ENCODE data around the gene DTWD1. TPM values are rescaled to one million over a fixed set of nuclear protein-coding genes. Genes with fewer than 3 reads are reported as not detected.

DTWD1 gene
- polyA plus RNA-seq, 1 donor (not counting 4 experiments of a cell fraction or from before 2014, with no cell fraction given): 25.2 TPM

DNA sequence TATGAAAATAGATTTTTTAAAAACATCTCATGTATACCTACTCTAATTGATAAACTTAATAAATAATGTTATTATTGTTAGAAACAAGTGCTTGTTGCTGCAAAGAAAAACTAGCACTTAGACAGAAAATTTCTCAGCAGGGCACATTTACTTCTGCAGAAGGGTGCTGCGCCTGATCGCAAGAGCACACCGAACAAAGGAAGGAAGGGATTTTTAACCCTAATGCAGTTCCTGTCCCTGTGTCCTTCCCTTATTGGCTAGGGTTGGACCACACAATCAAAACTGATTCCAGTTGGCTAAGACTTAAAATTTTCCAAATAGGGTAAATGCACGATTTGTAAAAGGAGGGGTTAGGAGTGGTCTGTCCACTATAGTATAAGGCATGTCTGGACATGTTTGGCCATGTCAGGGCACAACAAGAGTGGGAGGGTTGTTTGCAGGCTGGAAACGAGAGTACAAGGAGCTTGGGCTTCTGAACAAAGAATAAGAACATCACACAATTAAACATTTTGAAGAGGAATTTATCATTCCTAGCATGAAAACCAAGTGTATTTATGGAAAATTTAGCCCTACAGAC lies 4.7 kb downstream of the DTWD1 start:
- Histone ChIP-seq H3K9ac (ENCODE audit: control insufficient read depth, extremely low read depth, insufficient read depth, low read length) (no peak overlapping the region), H4K20me1 (ENCODE audit: control insufficient read depth, extremely low read depth, insufficient read depth, low read length) (no peaks in the 10 kb centered on the region), H3K79me2 (ENCODE audit: control insufficient read depth, insufficient read depth, low read length) (peaks cover 40% of the 10 kb centered on the region), H3K9me1 (ENCODE audit: control insufficient read depth, extremely low read depth, insufficient read depth, low read length) (no peaks in the 10 kb centered on the region), H3K27me3 (ENCODE audit: control insufficient read depth, extremely low read depth, insufficient read depth, low read length) (no peaks in the 10 kb centered on the region), H3K9me3 (ENCODE audit: control insufficient read depth, low read depth, low read length) (peaks cover 4% of the 10 kb centered on the region), H3K4me1 (ENCODE audit: control insufficient read depth, extremely low read depth, insufficient read depth, low read length) (peaks cover 22% of the 10 kb centered on the region), H3K36me3 (ENCODE audit: control insufficient read depth in 2 of 2, extremely low read depth in 1 of 2, insufficient read depth in 2 of 2, low read length in 2 of 2) (peaks cover 4 to 8% of the 10 kb centered on the region in 2 experiments), H3K27ac (ENCODE audit: control insufficient read depth, insufficient read depth, low read length) (no peak overlapping the region), H3K4me2 (ENCODE audit: control insufficient read depth, extremely low read depth, insufficient read depth, low read depth, low read length) (no peak overlapping the region), H2AFZ (ENCODE audit: control insufficient read depth, low read length) (no peak overlapping the region), H3K4me3 (ENCODE audit: control insufficient read depth in 2 of 3, extremely low read depth in 1 of 3, insufficient read depth in 2 of 3, low read depth in 1 of 3, low read length in 3 of 3) (no peak overlapping the region)
- dilution Hi-C loops (cut with MboI; ENCODE audit: extremely low pct_ligation_motif_present, low sequenced_read_pairs): no loop called here
- DNase-seq (ENCODE audit: low read depth, low spot score) (no peak), FAIRE-seq (no peak)
- TF ChIP-seq EZH2 (IDR thresholded peaks at IDR 0.05; ENCODE audit: low read length) (no peak), CTCF (optimal IDR thresholded peaks at IDR 0.05 in 1 of 3, IDR thresholded peaks at IDR 0.05 in 1 of 3, conservative IDR thresholded peaks at IDR 0.05 in 1 of 3; ENCODE audit: extremely low read depth in 1 of 3, insufficient read depth in 2 of 3, low read length in 3 of 3) (no peak)

DNA sequence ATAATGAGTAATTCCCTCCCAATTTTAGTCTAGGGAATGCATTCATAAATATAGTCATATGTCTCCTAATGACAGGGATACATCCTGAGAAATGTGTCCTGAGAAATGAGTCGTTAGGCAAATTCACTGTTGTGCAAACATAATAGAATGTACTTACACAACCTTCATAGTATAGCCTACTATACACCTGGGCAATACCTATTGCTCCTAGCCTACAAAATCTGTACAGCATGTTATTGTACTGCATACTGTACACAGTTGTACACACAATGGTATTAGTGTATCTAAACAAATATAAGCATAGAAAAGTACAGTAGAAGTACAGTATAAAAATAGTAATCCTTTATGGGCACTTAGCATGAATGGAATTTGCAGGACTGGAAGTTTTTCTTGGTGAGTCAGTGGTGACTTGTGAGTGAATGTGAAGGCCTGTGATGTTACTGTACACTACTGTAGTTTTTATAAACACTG lies 6.6 kb downstream of the DTWD1 start:
- no peak overlapping the region for H3K9ac ChIP-seq (ENCODE audit: control insufficient read depth, extremely low read depth, insufficient read depth, low read length)
- no peaks in the 10 kb centered on the region for H3K27me3 ChIP-seq (ENCODE audit: control insufficient read depth, extremely low read depth, insufficient read depth, low read length)
- H3K4me1 ChIP-seq (ENCODE audit: control insufficient read depth, extremely low read depth, insufficient read depth, low read length): peaks cover 15% of the 10 kb centered on the region
- no peak overlapping the region for H2AFZ ChIP-seq (ENCODE audit: control insufficient read depth, low read length)
- peak overlapping the region in 1 of 3 experiments; percentile 7 for H3K4me3 ChIP-seq (ENCODE audit: control insufficient read depth in 2 of 3, extremely low read depth in 1 of 3, insufficient read depth in 2 of 3, low read depth in 1 of 3, low read length in 3 of 3)
- DNase-seq (ENCODE audit: low read depth, low spot score) (peak; percentile 38), FAIRE-seq (peak; percentile 23)
- peaks cover 29% of the 10 kb centered on the region for H3K79me2 ChIP-seq (ENCODE audit: control insufficient read depth, insufficient read depth, low read length)
- H3K9me1 ChIP-seq (ENCODE audit: control insufficient read depth, extremely low read depth, insufficient read depth, low read length): no peaks in the 10 kb centered on the region
- TF ChIP-seq EZH2 (IDR thresholded peaks at IDR 0.05; ENCODE audit: low read length) (no peak), CTCF (optimal IDR thresholded peaks at IDR 0.05 in 1 of 3, IDR thresholded peaks at IDR 0.05 in 1 of 3, conservative IDR thresholded peaks at IDR 0.05 in 1 of 3; ENCODE audit: extremely low read depth in 1 of 3, insufficient read depth in 2 of 3, low read length in 3 of 3) (no peak)
- H4K20me1 ChIP-seq (ENCODE audit: control insufficient read depth, extremely low read depth, insufficient read depth, low read length): no peaks in the 10 kb centered on the region
- H3K27ac ChIP-seq (ENCODE audit: control insufficient read depth, insufficient read depth, low read length): peak overlapping the region; percentile 48
- peak overlapping the region; percentile 54 for H3K4me2 ChIP-seq (ENCODE audit: control insufficient read depth, extremely low read depth, insufficient read depth, low read depth, low read length)
- peaks cover 4% of the 10 kb centered on the region for H3K9me3 ChIP-seq (ENCODE audit: control insufficient read depth, low read depth, low read length)
- peaks cover 6 to 8% of the 10 kb centered on the region in 2 experiments for H3K36me3 ChIP-seq (ENCODE audit: control insufficient read depth in 2 of 2, extremely low read depth in 1 of 2, insufficient read depth in 2 of 2, low read length in 2 of 2)
- dilution Hi-C loops (cut with MboI; ENCODE audit: extremely low pct_ligation_motif_present, low sequenced_read_pairs): no loop called here
